ENCODE results near the gene TH. TPM values are rescaled to one million over a fixed set of nuclear protein-coding genes. Genes with fewer than 3 reads are reported as not detected.

The TH gene
- polyA plus RNA-seq, 3 donors: not detected

DNA sequence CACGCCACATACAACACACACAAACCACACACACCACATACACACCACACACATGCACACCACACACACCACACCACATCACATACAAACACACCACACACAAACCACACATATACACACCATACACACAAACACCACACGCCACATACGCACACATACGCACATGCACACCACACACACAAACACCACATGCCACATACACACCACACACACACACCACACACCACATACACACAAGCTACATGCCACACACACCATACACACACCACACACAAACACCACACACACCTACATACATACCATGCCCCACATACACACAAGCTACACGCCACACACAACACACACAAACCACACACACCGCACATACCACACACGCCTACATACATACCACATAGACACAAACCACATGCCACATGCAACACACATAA lies 15.7 kb upstream of the TH start:
- TF ChIP-seq, protein P1, sequence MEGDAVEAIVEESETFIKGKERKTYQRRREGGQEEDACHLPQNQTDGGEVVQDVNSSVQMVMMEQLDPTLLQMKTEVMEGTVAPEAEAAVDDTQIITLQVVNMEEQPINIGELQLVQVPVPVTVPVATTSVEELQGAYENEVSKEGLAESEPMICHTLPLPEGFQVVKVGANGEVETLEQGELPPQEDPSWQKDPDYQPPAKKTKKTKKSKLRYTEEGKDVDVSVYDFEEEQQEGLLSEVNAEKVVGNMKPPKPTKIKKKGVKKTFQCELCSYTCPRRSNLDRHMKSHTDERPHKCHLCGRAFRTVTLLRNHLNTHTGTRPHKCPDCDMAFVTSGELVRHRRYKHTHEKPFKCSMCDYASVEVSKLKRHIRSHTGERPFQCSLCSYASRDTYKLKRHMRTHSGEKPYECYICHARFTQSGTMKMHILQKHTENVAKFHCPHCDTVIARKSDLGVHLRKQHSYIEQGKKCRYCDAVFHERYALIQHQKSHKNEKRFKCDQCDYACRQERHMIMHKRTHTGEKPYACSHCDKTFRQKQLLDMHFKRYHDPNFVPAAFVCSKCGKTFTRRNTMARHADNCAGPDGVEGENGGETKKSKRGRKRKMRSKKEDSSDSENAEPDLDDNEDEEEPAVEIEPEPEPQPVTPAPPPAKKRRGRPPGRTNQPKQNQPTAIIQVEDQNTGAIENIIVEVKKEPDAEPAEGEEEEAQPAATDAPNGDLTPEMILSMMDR (IDR thresholded peaks at IDR 0.05): no peak
- WGBS (ENCODE audit: insufficient coverage): 92% methylated on average over 7 of the region's 7 CpGs
- H4K20me1 ChIP-seq (ENCODE audit: insufficient read depth, low read length): no peaks in the 10 kb centered on the region
- peak overlapping the region; percentile 49 for H3K4me2 ChIP-seq (replicated peaks; ENCODE audit: extremely low read depth, low read length, poor library complexity, severe bottlenecking)
- no peak overlapping the region for H3K27ac ChIP-seq (ENCODE audit: low read depth in 1 of 2, low read length in 2 of 2)
- Mint-ChIP-seq H3K4me1 (peaks cover 18% of the 10 kb centered on the region), H3K27ac (no peak overlapping the region), H3K27me3 (ENCODE audit: low read depth in 3 of 3) (peaks cover 13 to 17% (median 14%) of the 10 kb centered on the region in 3 donors), H3K4me3 (no peak overlapping the region), H3K9me3 (peaks cover 0 to 3% (median 0%) of the 10 kb centered on the region in 7 donors), H3K36me3 (no peaks in the 10 kb centered on the region)
- peaks cover 0 to 10% of the 10 kb centered on the region in 2 donors for H3K27me3 ChIP-seq (ENCODE audit: control insufficient read depth in 2 of 2, insufficient read depth in 2 of 2, low read length in 2 of 2)
- no peak overlapping the region for H3K9ac ChIP-seq (ENCODE audit: insufficient read depth, low read length, poor library complexity, severe bottlenecking)
- peaks cover 20 to 31% of the 10 kb centered on the region in 2 donors for H3K4me1 ChIP-seq (ENCODE audit: control insufficient read depth in 1 of 2, insufficient read depth in 2 of 2, low read length in 2 of 2)
- no peak overlapping the region for H2AFZ ChIP-seq (ENCODE audit: insufficient read depth, low read depth, low read length, poor library complexity, severe bottlenecking)
- no peaks in the 10 kb centered on the region for H3K79me2 ChIP-seq (ENCODE audit: insufficient read depth, low read length)
- no peak overlapping the region for H3K4me3 ChIP-seq (replicated peaks in 1 of 3; ENCODE audit: low read depth in 2 of 3, low read length in 3 of 3)
- DNase-seq: no peak
- intact Hi-C loops (cut with micrococcal nuclease): no loop called here
- no peaks in the 10 kb centered on the region for H3K9me3 ChIP-seq (replicated peaks in 1 of 2; ENCODE audit: control insufficient read depth in 1 of 2, insufficient read depth in 1 of 2, low read length in 2 of 2)
- H3K36me3 ChIP-seq (replicated peaks in 1 of 2; ENCODE audit: control insufficient read depth in 1 of 2, insufficient read depth in 2 of 2, low read length in 2 of 2): no peaks in the 10 kb centered on the region

- Mint-ChIP-seq H3K4me1 (peaks cover 15% of the 10 kb centered on the region), H3K4me3 (no peak overlapping the region), H3K27ac (no peak overlapping the region), H3K27me3 (ENCODE audit: low read depth in 3 of 3) (peaks cover 13 to 17% (median 14%) of the 10 kb centered on the region in 3 donors), H3K36me3 (no peaks in the 10 kb centered on the region), H3K9me3 (peaks cover 0 to 3% (median 0%) of the 10 kb centered on the region in 7 donors)
- Histone ChIP-seq H3K4me3 (replicated peaks in 1 of 3; ENCODE audit: low read depth in 2 of 3, low read length in 3 of 3) (peak overlapping the region in 1 of 3 experiments; percentile 31), H3K9me3 (replicated peaks in 1 of 2; ENCODE audit: control insufficient read depth in 1 of 2, insufficient read depth in 1 of 2, low read length in 2 of 2) (no peaks in the 10 kb centered on the region), H3K36me3 (replicated peaks in 1 of 2; ENCODE audit: control insufficient read depth in 1 of 2, insufficient read depth in 2 of 2, low read length in 2 of 2) (no peaks in the 10 kb centered on the region), H3K27me3 (ENCODE audit: control insufficient read depth in 2 of 2, insufficient read depth in 2 of 2, low read length in 2 of 2) (peaks cover 0 to 10% of the 10 kb centered on the region in 2 donors), H4K20me1 (ENCODE audit: insufficient read depth, low read length) (no peaks in the 10 kb centered on the region), H3K79me2 (ENCODE audit: insufficient read depth, low read length) (no peaks in the 10 kb centered on the region), H3K4me1 (ENCODE audit: control insufficient read depth in 1 of 2, insufficient read depth in 2 of 2, low read length in 2 of 2) (peaks cover 15 to 26% of the 10 kb centered on the region in 2 donors), H3K27ac (ENCODE audit: low read depth in 1 of 2, low read length in 2 of 2) (no peak overlapping the region), H2AFZ (ENCODE audit: insufficient read depth, low read depth, low read length, poor library complexity, severe bottlenecking) (peak overlapping the region; percentile 52), H3K4me2 (replicated peaks; ENCODE audit: extremely low read depth, low read length, poor library complexity, severe bottlenecking) (peak overlapping the region; percentile 49), H3K9ac (ENCODE audit: insufficient read depth, low read length, poor library complexity, severe bottlenecking) (no peak overlapping the region)
- TF ChIP-seq, protein P1 (IDR thresholded peaks at IDR 0.05): peak; percentile 77
- DNase-seq: peak; percentile 36 to 50 (median 40)
- 1% methylated on average over 21 of the region's 21 CpGs for WGBS (ENCODE audit: insufficient coverage)
- intact Hi-C loops (cut with micrococcal nuclease): loop anchor here in 1 of 2 donors (1.0 kb wide), 1 partner anchor 233 kb away; no protein-coding TSS in a partner anchor
Measured at GRCh38 chr11:2186669-2187279, 15.2 kb upstream of the TH start.
